MM.1S (cell line): ENCODE measurements around the gene MFRP.
A peak's percentile ranks its signal among the peaks of the same experiment; 100 is the strongest.
"Not testable (repeated sequence)": the region's sequence is repeated elsewhere in the genome, so short reads cannot be mapped to it uniquely, and the experiment has no call there.

Experiments
- DNase-seq: peaks from one replicate; pipeline ENCODE4 v3.0.0-alpha.2; 2015
- H2AFZ ChIP-seq: fragments of 300-600 bp; sonication (generic); 2 replicates; pipeline ENCODE4 v1.6.0; 2016; ENCODE audit warnings: antibody characterized with exemption, low read length
- H3F3A ChIP-seq: fragments of 300-600 bp; sonication (generic); 2 replicates; pipeline ENCODE4 v1.6.1; 2016; ENCODE audit warnings: mild to moderate bottlenecking, antibody characterized with exemption, low read length, moderate library complexity, mixed read lengths; ENCODE audit not compliant: insufficient read depth
- H3K27ac ChIP-seq: fragments of 300-600 bp; sonication (generic); 2 replicates; pipeline ENCODE4 v1.5.1; 2016; ENCODE audit warnings: mild to moderate bottlenecking, low read length
- H3K27me3 ChIP-seq: fragments of 300-600 bp; sonication (generic); replicated peaks from 2 replicates; pipeline ENCODE4 v1.6.0; 2016; ENCODE audit warnings: low read length; ENCODE audit not compliant: insufficient read depth
- H3K36me3 ChIP-seq: fragments of 300-600 bp; sonication (generic); replicated peaks from 2 replicates; pipeline ENCODE4 v1.6.1; 2016; ENCODE audit warnings: mild to moderate bottlenecking, low read length, mixed read lengths; ENCODE audit not compliant: insufficient read depth
- H3K4me1 ChIP-seq: fragments of 300-600 bp; sonication (generic); 2 replicates; pipeline ENCODE4 v1.6.1; 2016; ENCODE audit warnings: low read length, mixed read lengths
- H3K4me2 ChIP-seq: fragments of 300-600 bp; sonication (generic); 2 replicates; pipeline ENCODE4 v1.6.0; 2016; ENCODE audit warnings: low read depth, low read length
- H3K4me3 ChIP-seq: fragments of 300-600 bp; sonication (generic); 2 replicates; pipeline ENCODE4 v1.5.1; 2016; ENCODE audit warnings: low read length, mixed read lengths
- H3K79me2 ChIP-seq: fragments of 300-600 bp; sonication (generic); 2 replicates; pipeline ENCODE4 v1.6.1; 2016; ENCODE audit warnings: mixed run types, low read length, mixed read lengths
- H3K9ac ChIP-seq: fragments of 300-600 bp; sonication (generic); 2 replicates; pipeline ENCODE4 v1.6.1; 2016; ENCODE audit warnings: low read length, mixed read lengths
- H3K9me2 ChIP-seq: fragments of 300-600 bp; sonication (generic); replicated peaks from 2 replicates; pipeline ENCODE4 v1.6.1; 2016; ENCODE audit warnings: mild to moderate bottlenecking, low read length, mixed read lengths; ENCODE audit not compliant: insufficient read depth
- H3K9me3 ChIP-seq: fragments of 300-600 bp; sonication (generic); replicated peaks from 2 replicates; pipeline ENCODE4 v1.6.1; 2016; ENCODE audit warnings: mild to moderate bottlenecking, low read length, mixed read lengths; ENCODE audit not compliant: insufficient read depth
- H4K20me1 ChIP-seq: fragments of 300-600 bp; sonication (generic); 2 replicates; pipeline ENCODE4 v1.6.1; 2016; ENCODE audit warnings: mild to moderate bottlenecking, low read length, moderate library complexity, mixed read lengths; ENCODE audit not compliant: insufficient read depth
- EZH2 ChIP-seq: fragments of 300-600 bp; sonication (generic); optimal IDR thresholded peaks from 2 replicates; pipeline ENCODE3; 2017; ENCODE audit warnings: low read depth, mild to moderate bottlenecking, antibody characterized with exemption, low read length, mixed read lengths
- EZH2phosphoT487 ChIP-seq: fragments of 300-600 bp; sonication (generic); IDR thresholded peaks from 2 replicates; pipeline ENCODE4 v1.6.1; 2018; ENCODE audit warnings: antibody characterized with exemption, low read length
- TF ChIP-seq, protein P1 (sequence below): fragments of 300-600 bp; sonication (generic); IDR thresholded peaks from 2 replicates; pipeline ENCODE4 v1.5.1; 2016; ENCODE audit warnings: antibody characterized with exemption, low read length, mixed read lengths

MFRP gene

DNA sequence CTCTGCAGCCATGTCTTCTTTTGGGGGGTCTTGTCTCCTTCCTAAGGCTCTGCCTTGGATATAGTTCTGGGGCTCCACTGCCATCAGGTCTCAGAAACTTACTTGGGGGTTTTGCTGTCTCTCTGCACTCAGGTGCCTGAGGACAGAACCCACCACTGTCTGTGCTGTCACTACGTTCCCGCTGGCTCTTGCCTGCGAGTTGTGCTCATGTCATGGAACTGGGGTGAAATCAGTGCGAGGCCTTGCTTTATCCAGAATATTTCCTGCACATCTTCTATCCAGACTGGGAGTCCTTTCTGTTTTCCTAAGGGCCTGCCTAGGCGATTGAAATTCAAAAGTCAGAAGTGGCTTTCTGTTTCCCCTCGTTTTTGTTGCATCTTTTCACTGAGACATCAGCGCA lies 41.6 kb upstream of the MFRP start:
- H3K4me1 ChIP-seq: no peaks in the 10 kb centered on the region
- no peaks in the 10 kb centered on the region for H3K27me3 ChIP-seq
- no peak overlapping the region for H3K9ac ChIP-seq
- no peak overlapping the region for H3K4me3 ChIP-seq
- no peak overlapping the region for H3K4me2 ChIP-seq
- H3F3A ChIP-seq: no peaks in the 10 kb centered on the region
- no peaks in the 10 kb centered on the region for H4K20me1 ChIP-seq
- no peaks in the 10 kb centered on the region for H3K79me2 ChIP-seq
- no peaks in the 10 kb centered on the region for H3K9me2 ChIP-seq
- no peak overlapping the region for H3K27ac ChIP-seq
- TF ChIP-seq EZH2phosphoT487 (no peak), EZH2 (no peak)
- TF ChIP-seq, protein P1, sequence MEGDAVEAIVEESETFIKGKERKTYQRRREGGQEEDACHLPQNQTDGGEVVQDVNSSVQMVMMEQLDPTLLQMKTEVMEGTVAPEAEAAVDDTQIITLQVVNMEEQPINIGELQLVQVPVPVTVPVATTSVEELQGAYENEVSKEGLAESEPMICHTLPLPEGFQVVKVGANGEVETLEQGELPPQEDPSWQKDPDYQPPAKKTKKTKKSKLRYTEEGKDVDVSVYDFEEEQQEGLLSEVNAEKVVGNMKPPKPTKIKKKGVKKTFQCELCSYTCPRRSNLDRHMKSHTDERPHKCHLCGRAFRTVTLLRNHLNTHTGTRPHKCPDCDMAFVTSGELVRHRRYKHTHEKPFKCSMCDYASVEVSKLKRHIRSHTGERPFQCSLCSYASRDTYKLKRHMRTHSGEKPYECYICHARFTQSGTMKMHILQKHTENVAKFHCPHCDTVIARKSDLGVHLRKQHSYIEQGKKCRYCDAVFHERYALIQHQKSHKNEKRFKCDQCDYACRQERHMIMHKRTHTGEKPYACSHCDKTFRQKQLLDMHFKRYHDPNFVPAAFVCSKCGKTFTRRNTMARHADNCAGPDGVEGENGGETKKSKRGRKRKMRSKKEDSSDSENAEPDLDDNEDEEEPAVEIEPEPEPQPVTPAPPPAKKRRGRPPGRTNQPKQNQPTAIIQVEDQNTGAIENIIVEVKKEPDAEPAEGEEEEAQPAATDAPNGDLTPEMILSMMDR: no peak
- H2AFZ ChIP-seq: no peak overlapping the region
- no peaks in the 10 kb centered on the region for H3K9me3 ChIP-seq
- no peak for DNase-seq
- no peaks in the 10 kb centered on the region for H3K36me3 ChIP-seq

DNA sequence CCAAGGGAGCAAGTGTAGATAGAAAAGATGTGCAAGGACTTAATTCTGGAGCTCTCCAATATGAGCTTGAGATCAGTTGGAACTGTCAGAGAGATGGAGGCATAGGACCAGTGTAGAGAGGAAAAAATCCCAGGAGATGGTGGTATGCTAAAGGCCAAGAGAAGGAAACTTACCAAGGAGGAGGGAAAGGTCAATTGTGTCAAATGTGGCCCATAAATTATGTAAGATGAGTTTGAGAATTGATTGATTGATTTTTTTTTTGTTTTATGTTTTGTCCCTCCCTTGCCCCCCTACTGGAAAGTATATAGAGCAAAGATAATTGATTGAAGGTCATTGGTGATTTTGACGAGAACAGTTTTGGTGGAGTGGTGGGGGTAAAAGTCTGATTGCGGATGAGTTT lies 37.8 kb upstream of the MFRP start:
- Histone ChIP-seq H3K27me3 (peaks cover 10% of the 10 kb centered on the region; the same call in 1 of the 2 replicates), H3K9me2 (no peaks in the 10 kb centered on the region), H3K27ac (no peak overlapping the region), H3K79me2 (no peaks in the 10 kb centered on the region), H3K4me1 (0 out of 2 replicates have a peak, but pooled peaks cover 7% of the 10 kb centered on the region), H3K9ac (no peak overlapping the region), H3F3A (no peaks in the 10 kb centered on the region), H3K36me3 (no peaks in the 10 kb centered on the region), H3K9me3 (no peaks in the 10 kb centered on the region), H3K4me2 (no peak overlapping the region), H3K4me3 (no peak overlapping the region), H4K20me1 (no peaks in the 10 kb centered on the region), H2AFZ (no peak overlapping the region)
- no peak for TF ChIP-seq EZH2phosphoT487
- TF ChIP-seq, protein P1: no peak
- TF ChIP-seq EZH2: no peak
- DNase-seq: no peak

DNA sequence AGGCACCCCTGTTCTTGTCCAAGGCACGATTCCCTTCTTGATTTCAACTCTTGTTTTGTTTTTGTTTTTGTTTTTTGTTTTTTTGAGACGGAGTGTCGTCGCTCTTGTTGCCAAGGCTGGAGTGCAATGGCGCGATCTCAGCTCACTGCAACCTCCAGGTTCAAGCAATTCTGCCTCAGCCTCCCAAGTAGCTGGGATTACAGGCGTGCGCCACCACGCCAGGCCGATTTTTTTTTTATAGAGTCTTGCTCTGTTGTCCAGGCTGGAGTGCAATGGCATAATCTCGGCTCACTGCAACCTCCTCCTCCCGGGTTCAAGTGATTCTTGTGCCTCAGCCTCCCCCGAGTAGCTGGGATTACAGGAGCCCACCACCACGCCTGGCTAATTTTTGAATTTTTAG lies 36.0 kb upstream of the MFRP start:
- H3K9me2 ChIP-seq, H3F3A ChIP-seq, H3K27ac ChIP-seq, H2AFZ ChIP-seq, H4K20me1 ChIP-seq, DNase-seq, H3K79me2 ChIP-seq, H3K36me3 ChIP-seq, H3K9me3 ChIP-seq, H3K9ac ChIP-seq: not testable (repeated sequence)
- peaks cover 19% of the 10 kb centered on the region for H3K4me1 ChIP-seq
- peak overlapping the region; percentile 70; the same call in 1 of the 2 replicates for H3K4me3 ChIP-seq
- peaks cover 13% of the 10 kb centered on the region; the same call in 1 of the 2 replicates for H3K27me3 ChIP-seq
- H3K4me2 ChIP-seq: peak overlapping the region; percentile 93

DNA sequence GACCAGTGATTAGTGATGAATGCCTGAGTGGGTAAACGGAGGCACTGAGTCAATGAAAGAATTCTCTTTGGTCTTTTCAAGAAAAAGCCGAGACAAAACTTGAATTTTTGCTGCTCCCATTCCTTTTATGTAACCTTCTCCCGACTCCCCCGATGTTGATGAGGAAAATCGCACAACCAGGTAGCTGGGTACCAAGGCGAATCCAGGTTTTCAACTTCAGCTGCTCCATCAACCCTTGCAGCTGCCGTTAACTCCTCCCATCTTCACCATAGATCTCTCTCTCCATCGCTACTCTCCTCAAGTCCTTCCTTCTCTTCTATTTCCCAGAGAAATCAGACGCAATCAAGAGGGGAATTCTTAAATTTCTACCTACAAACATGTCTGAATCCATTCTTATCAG lies 35.6 kb upstream of the MFRP start:
- H3K27me3 ChIP-seq: peaks cover 13% of the 10 kb centered on the region; the same call in 1 of the 2 replicates
- H3K9ac ChIP-seq: peak overlapping the region; percentile 56
- H3K9me3 ChIP-seq: no peaks in the 10 kb centered on the region
- H3K27ac ChIP-seq: no peak overlapping the region
- H3K36me3 ChIP-seq: no peaks in the 10 kb centered on the region
- H2AFZ ChIP-seq: peak overlapping the region; percentile 74
- H3F3A ChIP-seq: no peaks in the 10 kb centered on the region
- no peaks in the 10 kb centered on the region for H3K9me2 ChIP-seq
- H3K79me2 ChIP-seq: no peaks in the 10 kb centered on the region
- no peaks in the 10 kb centered on the region for H4K20me1 ChIP-seq
- no peak for DNase-seq
- peak overlapping the region; percentile 70 for H3K4me3 ChIP-seq
- H3K4me2 ChIP-seq: peak overlapping the region; percentile 93
- TF ChIP-seq, protein P1: no peak
- TF ChIP-seq EZH2 (no peak), EZH2phosphoT487 (no peak)
- H3K4me1 ChIP-seq: peaks cover 24% of the 10 kb centered on the region
